Measurements from ENCODE around the gene SLC5A12.
"Not testable (repeated sequence)": the region's sequence is repeated elsewhere in the genome, so short reads cannot be mapped to it uniquely, and the experiment has no call there.

DNA sequence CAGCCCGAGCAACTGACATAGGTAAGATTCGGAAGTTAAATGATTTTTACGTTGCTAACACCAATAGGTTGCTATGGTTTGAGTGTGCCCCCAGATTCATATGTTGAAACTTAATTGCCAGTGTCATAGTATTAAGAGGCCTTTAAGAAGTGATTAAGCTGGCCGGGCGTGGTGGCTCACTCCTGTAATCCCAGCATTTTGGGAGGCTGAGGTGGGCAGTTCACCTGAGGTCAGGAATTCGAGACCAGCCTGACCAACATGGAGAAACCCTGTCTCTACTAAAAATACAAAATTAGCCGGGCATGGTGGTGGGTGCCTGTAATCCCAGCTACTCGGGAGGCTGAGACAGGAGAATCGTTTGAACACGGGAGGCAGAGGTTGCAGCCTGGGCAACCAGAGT lies 78.5 kb downstream of the SLC5A12 start:
- not testable (repeated sequence) for TF ChIP-seq CTCF, POLR2A (IDR thresholded peaks at IDR 0.05)
